ENCODE results near the gene RAD51C. TPM values are rescaled to one million over a fixed set of nuclear protein-coding genes. Genes with fewer than 3 reads are reported as not detected.

RAD51C gene
- total RNA-seq, 4 donors from 2014 or later: 10.6 to 19.6 (median 17.2) TPM

DNA sequence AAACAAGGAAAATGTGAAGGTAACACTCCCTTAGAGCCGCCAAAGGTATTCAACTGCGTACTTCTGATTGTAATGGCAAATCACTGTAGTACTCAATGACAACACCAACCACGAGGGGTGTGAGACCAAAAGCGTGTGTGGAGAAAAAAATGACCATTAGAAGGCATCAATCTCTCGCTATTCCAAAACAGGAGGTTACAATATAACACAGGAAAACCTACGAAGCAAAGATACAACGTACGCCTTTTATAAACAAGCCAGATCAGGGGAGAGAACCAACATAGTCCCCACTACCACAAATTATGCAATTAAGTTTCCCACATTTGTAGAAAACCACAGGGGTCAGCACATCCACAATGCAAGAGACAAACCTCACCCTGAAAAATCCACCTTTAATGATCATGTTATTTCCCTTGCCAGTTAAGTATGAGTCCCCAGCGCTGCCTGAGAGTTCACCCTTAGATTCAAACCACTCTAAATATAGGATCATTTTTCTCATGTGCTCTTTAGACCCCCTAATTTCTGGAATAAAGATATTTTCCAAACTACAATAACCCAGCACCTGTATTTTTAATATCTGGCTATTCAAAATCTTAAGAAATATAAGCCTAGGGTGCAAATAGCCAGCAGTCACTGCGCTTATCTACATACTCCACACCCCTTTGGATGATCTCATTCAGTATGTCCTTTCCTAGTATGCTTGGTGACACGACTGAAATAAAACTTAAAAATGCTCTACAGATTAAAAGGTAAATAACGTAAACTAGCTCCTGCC is 13.0 kb upstream of the RAD51C start:
- TF ChIP-seq, protein P1, sequence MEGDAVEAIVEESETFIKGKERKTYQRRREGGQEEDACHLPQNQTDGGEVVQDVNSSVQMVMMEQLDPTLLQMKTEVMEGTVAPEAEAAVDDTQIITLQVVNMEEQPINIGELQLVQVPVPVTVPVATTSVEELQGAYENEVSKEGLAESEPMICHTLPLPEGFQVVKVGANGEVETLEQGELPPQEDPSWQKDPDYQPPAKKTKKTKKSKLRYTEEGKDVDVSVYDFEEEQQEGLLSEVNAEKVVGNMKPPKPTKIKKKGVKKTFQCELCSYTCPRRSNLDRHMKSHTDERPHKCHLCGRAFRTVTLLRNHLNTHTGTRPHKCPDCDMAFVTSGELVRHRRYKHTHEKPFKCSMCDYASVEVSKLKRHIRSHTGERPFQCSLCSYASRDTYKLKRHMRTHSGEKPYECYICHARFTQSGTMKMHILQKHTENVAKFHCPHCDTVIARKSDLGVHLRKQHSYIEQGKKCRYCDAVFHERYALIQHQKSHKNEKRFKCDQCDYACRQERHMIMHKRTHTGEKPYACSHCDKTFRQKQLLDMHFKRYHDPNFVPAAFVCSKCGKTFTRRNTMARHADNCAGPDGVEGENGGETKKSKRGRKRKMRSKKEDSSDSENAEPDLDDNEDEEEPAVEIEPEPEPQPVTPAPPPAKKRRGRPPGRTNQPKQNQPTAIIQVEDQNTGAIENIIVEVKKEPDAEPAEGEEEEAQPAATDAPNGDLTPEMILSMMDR (IDR thresholded peaks at IDR 0.05; ENCODE audit: low read depth): no peak

DNA sequence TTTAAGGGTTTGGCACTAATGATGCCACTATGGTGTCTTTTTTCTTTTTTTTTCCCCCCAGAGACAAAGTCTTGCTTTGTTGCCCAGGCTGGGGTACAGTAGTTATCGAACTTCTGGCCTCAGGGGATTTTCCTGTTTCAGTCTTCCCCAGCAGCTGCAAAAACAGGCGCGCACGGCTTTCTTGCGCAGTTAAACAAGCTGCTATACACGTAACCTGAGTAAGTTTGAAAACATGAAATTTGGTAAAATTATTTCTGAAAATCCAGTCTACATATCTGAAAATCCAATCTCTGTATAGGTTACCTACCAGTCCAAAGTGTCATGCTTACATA is 12.4 kb upstream of the RAD51C start:
- TF ChIP-seq, protein P1 (IDR thresholded peaks at IDR 0.05; ENCODE audit: low read depth): no peak

DNA sequence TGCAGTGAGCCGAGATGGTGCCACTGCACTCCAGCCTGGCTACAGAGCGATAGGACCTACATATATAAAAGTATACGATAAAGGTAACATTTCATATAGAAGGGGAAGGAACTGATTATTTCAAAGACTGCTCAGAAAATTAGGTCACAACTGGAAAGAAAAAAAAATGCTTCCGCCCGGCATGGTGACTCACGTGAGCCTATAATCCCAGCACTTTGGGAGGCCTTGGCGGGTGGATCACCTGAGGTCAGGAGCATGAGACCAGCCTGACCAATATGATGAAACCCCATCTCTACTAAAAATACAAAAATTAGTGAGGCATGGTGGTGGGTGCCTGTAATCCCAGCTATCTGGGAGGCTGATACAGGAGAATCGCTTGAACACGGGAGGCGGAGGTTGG is 8.4 kb upstream of the RAD51C start:
- TF ChIP-seq, protein P1 (IDR thresholded peaks at IDR 0.05; ENCODE audit: low read depth): no peak

DNA sequence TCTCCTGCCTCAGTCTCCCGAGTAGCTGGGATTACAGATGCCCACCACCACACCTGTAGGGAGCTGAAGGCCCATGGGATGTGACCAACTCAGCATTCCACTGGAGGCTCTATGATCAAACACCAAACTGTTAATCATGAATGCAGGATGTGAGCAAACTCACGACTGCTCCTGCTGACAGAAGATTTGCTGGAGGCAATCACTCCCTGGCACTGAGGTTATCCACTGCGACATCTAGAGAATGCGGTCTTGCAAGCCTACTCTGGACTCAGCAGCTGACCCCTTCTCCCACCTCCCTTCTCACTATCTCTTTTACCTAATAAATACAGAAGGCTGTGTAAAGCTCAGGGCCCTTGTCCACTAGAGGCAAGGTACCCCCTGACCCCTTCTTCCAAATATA is 5.4 kb upstream of the RAD51C start:
- TF ChIP-seq, protein P1 (IDR thresholded peaks at IDR 0.05; ENCODE audit: low read depth): no peak

DNA sequence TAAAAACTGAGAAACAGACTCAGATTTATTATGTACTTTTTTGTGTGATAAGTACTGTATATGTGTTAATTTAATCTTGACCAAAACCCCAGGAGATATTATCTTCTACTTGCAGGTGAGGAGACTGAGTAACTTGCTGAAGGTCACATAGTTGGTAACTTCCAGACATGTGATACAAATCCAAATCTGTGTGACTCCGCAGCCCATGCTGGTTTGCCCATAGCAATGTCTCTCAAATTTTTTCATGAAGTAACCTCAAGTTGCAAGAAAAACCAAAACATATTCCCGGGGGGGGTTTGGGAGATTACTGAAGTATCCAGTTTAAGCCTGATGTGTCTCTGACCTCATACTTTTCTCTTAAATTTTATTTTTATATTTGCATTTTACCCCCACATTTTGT is 3.9 kb upstream of the RAD51C start:
- TF ChIP-seq, protein P1 (IDR thresholded peaks at IDR 0.05; ENCODE audit: low read depth): no peak

DNA sequence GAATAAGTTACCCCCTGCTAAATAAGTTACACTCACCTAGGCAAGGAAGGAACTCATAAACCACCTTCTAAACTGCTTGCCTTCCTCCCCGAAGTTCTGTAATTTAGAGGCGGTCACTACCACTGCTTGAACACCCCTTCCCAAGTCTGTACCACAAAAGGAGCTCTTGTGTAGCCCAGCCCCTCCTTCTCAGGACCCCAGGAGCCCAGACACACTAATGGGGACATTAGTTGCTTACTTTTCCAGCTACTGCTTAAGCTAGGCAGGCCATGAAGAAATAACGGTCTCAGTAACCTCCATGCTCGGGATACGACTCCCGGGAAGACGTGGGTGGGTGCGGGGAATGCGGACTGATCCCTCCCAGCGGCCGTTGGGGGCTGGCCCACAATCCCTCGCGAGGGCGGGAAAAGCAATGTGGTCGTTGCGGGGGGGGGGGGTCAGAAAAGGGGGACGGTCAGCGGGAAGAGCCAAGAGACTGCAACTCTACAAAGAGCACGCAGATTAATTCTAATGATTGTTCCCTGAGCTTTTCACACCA is 632 bp upstream of the RAD51C start, which contains the start of gene TEX14:
TEX14 (minus strand) TSS at position 345 of the 538 bp plus-strand sequence. CDS start 40,044 bp downstream, outside the sequence.
- TF ChIP-seq, protein P1 (IDR thresholded peaks at IDR 0.05; ENCODE audit: low read depth): no peak

DNA sequence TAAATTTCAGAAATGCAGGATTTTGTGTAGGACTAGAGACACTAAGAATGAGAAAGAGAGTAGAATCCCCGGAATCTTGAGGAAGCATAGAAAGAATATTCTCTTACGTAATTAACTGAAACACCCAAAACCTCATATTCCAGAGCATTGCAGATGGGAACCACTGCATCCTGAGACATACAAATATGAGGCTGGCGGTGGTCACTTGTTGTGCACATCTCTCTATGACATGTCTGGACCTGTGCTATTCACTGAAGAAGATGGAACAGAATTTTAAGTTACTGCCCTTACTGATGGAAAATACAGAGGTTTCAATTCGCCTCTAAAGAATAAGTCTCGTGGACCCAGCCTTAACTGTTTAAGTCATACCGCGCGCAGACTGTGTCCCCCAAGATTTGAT is 806 bp downstream of the RAD51C start:
- TF ChIP-seq, protein P1 (IDR thresholded peaks at IDR 0.05; ENCODE audit: low read depth): no peak
